ENCODE measurements around the gene SEPTIN5.

The SEPTIN5 gene

DNA sequence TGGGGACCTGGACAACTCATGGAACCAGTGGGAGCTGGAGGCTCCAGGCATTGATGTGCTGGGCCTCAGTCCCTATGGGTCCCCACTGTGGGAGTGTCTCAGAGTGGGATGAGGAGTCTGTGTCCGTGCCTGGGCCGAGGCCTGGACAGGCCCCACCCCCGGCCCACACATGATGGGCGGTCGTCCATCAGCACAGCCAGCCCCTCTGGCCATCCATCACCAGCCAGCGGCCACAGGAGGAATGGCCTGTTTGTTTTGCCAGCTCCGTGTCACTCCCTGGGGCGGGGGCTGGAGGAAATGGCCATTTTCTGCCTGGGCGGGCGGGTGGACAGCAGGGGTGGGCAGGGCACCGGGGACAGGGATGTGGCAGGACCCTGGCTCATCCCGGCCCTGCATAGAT is 33.2 kb downstream of the SEPTIN5 start:
- no peak for DNase-seq (ENCODE audit: low read depth)
- TF ChIP-seq, protein P1, sequence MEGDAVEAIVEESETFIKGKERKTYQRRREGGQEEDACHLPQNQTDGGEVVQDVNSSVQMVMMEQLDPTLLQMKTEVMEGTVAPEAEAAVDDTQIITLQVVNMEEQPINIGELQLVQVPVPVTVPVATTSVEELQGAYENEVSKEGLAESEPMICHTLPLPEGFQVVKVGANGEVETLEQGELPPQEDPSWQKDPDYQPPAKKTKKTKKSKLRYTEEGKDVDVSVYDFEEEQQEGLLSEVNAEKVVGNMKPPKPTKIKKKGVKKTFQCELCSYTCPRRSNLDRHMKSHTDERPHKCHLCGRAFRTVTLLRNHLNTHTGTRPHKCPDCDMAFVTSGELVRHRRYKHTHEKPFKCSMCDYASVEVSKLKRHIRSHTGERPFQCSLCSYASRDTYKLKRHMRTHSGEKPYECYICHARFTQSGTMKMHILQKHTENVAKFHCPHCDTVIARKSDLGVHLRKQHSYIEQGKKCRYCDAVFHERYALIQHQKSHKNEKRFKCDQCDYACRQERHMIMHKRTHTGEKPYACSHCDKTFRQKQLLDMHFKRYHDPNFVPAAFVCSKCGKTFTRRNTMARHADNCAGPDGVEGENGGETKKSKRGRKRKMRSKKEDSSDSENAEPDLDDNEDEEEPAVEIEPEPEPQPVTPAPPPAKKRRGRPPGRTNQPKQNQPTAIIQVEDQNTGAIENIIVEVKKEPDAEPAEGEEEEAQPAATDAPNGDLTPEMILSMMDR (conservative IDR thresholded peaks at IDR 0.05; ENCODE audit: control insufficient read depth, insufficient read depth, low read depth, low read length), result no peak

DNA sequence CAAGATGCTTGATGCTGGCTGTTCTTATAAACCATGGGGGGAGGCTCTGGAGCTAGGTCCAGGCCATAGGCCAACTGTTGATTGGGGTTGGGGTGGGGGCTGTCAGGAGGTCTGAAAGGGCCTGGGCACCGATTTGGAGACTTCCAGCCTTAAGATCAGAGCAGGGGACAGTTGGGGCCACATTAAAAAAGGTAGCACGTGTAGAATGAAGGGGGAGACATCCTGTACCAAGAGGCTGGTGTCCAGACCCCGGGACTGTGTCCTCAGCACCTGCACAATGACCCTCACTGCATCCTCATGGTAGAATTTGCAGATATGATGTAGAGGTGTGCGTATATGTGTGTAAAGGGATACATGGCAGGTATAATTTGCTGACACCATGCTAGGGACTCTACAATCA is 33.8 kb downstream of the SEPTIN5 start:
- no peak for DNase-seq (ENCODE audit: low read depth)
- TF ChIP-seq, protein P1 (conservative IDR thresholded peaks at IDR 0.05; ENCODE audit: control insufficient read depth, insufficient read depth, low read depth, low read length), result no peak
- no peak overlapping the region for H3K4me3 ChIP-seq (ENCODE audit: control insufficient read depth, low read depth, low read length)

More for the DNA sequence above, 33.2 kb downstream of the SEPTIN5 start:
- H3K4me3 ChIP-seq (ENCODE audit: control insufficient read depth, low read depth, low read length), result no peak overlapping the region

DNA sequence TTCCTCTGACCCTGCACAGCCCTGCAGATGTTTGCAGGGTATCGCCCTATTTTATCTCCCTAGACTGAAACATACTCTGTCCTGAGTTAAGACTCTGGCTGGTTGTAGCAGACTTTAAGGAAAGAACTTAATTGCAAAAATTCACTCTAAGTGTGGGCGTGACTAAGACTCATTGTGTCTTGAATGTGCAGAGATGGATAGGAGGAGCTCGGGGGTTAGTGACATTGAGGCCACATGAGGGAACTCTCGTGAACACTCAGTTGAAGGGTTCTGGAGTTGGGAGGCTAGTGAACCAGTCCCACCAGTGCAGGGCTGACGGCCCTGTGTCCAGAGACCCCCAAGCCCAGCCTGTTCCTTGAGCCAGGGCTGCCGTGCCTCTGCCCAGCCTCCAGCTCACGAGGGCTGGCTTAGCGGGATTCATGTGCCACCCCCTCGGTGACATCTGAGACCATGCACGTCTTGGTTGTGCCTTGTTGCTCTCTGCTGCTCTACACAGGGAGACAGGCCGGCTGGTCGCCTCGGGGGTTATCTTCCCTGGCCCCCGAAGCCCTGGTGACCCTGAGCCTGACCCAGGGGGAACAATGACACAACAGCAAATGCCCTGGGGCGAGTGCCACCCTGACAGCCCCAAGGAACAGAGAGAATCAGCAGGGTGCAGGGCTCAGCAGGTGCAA is 34.8 kb downstream of the SEPTIN5 start:
- no peak for DNase-seq (ENCODE audit: low read depth)
- TF ChIP-seq, protein P1 (conservative IDR thresholded peaks at IDR 0.05; ENCODE audit: control insufficient read depth, insufficient read depth, low read depth, low read length), result no peak
- H3K4me3 ChIP-seq (ENCODE audit: control insufficient read depth, low read depth, low read length), result no peak overlapping the region

DNA sequence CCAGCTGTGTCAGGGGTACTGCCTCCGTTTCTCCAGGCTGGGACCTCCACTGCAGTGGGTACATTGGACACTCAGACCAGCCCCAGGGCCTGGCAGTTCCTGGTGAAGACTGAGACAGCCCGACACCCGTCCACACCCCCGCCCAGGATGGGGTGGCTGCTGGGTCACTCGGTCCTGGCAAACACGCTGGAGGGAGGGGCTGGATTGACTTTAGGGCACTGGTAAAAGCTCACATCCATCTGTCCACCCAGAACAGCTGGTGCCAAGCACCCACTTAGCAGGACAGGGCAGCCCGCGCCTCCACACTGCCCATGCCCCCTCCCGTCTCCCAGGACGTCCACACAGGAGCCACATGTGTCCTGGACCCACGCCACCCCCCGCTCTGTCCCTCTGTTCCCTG is 35.6 kb downstream of the SEPTIN5 start:
- H3K4me3 ChIP-seq (ENCODE audit: control insufficient read depth, low read depth, low read length), result no peak overlapping the region
- TF ChIP-seq, protein P1 (conservative IDR thresholded peaks at IDR 0.05; ENCODE audit: control insufficient read depth, insufficient read depth, low read depth, low read length), result no peak
- no peak for DNase-seq (ENCODE audit: low read depth)

DNA sequence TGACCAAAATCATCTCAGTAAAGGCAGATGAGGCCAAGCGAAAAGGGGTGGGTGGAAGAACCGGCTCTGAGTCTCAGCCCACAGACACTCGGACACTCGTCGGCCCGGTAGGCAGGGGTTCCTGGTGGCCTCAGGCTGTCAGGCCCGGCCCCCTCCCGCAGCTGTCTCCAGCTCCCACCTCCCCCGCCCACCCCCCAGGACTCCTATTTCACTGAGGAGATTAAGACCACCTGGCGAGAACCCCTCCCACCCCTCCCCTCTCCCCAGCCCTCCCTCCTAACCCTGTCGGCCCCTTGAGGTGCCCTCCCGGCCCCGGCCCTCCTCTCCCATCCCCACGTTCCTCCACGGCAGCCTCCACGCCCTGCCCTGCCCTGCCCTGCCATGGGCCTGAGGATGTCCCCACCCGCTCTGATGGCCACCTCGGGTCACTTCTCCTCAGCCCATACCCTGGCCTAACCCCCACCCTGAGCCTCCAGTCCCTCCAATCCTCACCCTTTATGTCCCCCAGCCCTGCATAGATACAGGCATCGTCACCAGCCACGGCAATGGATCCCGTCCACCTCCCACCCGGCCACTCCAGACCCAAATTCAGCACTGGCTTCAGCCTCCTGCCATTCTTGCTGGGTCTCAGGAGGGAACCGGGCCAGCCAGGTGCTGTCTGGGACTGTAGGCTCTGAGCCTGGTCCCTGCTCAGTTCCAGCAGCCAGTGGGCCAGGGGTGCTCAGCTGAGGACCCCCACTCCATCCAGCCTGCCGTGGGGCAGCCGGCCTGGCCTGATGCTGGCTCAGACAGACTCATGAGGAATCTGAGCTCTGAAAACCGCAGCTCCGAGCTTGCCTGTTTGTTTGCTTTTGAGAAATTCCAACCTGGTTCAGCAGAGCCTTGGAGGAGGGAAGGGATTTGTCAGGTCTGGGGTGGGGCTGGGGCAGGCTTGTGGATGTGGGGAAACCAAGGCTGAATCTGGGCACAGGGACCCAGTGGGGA is 36.5 kb downstream of the SEPTIN5 start:
- TF ChIP-seq, protein P1 (conservative IDR thresholded peaks at IDR 0.05; ENCODE audit: control insufficient read depth, insufficient read depth, low read depth, low read length), result no peak
- DNase-seq (ENCODE audit: low read depth), result no peak
- no peak overlapping the region for H3K4me3 ChIP-seq (ENCODE audit: control insufficient read depth, low read depth, low read length)

DNA sequence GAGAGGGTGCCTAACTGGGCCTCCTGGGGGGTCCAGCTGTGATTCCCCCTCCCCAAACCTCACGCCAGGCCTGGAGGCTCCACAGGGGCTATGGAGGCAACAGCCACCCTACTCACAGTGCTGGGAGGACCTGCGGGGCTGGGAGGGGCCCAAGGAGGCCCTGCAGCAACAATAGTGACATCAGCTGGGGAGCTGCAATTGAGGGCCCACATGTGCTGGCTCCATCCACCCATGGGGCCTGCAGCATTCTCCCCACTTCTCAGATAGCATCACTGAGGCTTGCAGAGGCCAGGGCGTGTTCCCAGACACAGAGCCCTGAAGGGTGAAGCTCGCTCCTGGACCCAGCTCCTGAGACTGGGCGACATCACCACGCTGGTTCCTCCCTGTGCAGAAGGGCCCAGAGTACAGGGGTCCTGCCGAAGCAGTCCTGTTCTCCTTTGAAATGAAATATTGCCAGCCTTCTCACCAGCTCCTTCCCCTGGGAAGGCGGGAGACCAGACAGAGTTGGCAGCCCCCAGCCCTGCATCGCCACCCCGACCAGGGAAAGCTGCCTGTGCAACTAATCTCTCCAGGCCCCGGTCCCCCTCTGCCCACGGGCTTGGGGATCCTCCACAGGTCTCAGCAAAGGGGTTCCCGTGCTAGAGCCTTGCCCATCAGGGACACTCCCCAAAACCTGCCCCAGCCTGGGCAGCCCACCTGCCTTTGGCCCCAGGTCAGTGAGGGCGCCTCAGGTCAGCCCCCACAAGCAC is 37.4 kb downstream of the SEPTIN5 start:
- no peak overlapping the region for H3K4me3 ChIP-seq (ENCODE audit: control insufficient read depth, low read depth, low read length)
- TF ChIP-seq, protein P1 (conservative IDR thresholded peaks at IDR 0.05; ENCODE audit: control insufficient read depth, insufficient read depth, low read depth, low read length), result no peak

More for the DNA sequence above, 37.4 kb downstream of the SEPTIN5 start:
- DNase-seq (ENCODE audit: low read depth), result no peak
